WERI-Rb-1 (cell line): ENCODE data around the gene AK3.

Experiments
- DNase-seq: peaks from one replicate; pipeline ENCODE4 v3.0.0-alpha.2; 2020
- H3K27ac ChIP-seq: fragments of 250-450 bp; sonication (Bioruptor Pico); 2 replicates; pipeline ENCODE4 v1.5.1; 2020; ENCODE audit warnings: mild to moderate bottlenecking, moderate library complexity
- H3K27me3 ChIP-seq: fragments of 250-450 bp; sonication (Bioruptor Pico); 2 replicates; pipeline ENCODE4 v1.5.1; 2021; ENCODE audit warnings: mild to moderate bottlenecking, low read depth, moderate library complexity; ENCODE audit not compliant: insufficient read depth, severe bottlenecking
- H3K36me3 ChIP-seq: fragments of 250-450 bp; sonication (Bioruptor Pico); 2 replicates; pipeline ENCODE4 v1.5.1; 2020; ENCODE audit warnings: mild to moderate bottlenecking, moderate library complexity
- H3K4me3 ChIP-seq: 2 replicates; pipeline ENCODE4 v1.5.1; 2011; ENCODE audit warnings: low read depth, mild to moderate bottlenecking, control low read depth, low read length
- H3K9me3 ChIP-seq: fragments of 250-450 bp; sonication (Bioruptor Pico); 2 replicates; pipeline ENCODE4 v1.5.1; 2021; ENCODE audit warnings: mild to moderate bottlenecking, moderate library complexity; ENCODE audit not compliant: severe bottlenecking
- TF ChIP-seq, protein P1 (sequence below): IDR thresholded peaks from 2 replicates; pipeline ENCODE4 v1.5.1; 2011; ENCODE audit warnings: low read depth, mild to moderate bottlenecking, control low read depth, inconsistent platforms, low read length

AK3 gene

DNA sequence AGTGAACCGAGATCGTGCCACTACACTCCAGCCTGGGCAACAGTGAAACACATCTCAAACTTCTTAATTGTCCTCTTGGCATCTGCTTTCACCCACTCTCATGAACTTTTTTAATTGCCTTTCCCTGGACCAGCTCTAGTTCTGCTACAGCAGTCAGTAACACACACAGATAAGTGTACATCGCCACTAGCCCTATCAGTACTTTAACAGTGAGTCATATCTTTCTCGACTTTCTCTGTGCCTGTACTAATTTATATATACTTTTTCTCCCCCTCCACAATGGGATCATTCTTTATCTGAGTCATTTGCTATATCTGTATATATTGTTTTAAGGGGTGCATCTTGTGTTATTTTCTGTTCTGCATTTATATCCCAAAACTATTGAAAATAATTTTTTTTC lies 54.9 kb downstream of the AK3 start:
- Histone ChIP-seq H3K36me3 (peaks cover 36% of the 10 kb centered on the region), H3K27me3 (no peaks in the 10 kb centered on the region), H3K4me3 (no peak overlapping the region), H3K27ac (no peak overlapping the region), H3K9me3 (no peaks in the 10 kb centered on the region)
- DNase-seq = no peak
- TF ChIP-seq, protein P1, sequence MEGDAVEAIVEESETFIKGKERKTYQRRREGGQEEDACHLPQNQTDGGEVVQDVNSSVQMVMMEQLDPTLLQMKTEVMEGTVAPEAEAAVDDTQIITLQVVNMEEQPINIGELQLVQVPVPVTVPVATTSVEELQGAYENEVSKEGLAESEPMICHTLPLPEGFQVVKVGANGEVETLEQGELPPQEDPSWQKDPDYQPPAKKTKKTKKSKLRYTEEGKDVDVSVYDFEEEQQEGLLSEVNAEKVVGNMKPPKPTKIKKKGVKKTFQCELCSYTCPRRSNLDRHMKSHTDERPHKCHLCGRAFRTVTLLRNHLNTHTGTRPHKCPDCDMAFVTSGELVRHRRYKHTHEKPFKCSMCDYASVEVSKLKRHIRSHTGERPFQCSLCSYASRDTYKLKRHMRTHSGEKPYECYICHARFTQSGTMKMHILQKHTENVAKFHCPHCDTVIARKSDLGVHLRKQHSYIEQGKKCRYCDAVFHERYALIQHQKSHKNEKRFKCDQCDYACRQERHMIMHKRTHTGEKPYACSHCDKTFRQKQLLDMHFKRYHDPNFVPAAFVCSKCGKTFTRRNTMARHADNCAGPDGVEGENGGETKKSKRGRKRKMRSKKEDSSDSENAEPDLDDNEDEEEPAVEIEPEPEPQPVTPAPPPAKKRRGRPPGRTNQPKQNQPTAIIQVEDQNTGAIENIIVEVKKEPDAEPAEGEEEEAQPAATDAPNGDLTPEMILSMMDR = no peak

DNA sequence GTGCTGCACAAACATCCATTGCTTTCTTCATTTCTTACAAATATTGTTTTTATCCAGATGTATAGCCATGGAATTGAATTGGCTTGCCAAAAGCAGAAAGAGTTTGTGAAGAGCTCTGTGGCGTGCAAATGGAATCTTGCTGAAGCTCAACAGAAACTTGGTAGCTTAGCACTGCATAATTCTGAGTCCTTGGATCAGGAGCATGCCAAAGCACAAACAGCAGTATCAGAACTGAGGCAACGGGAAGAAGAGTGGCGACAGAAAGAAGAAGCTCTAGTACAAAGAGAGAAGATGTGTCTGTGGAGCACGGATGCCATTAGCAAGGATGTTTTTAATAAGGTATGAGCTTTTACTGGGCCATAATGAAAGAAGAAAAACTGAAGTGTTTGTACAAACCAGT lies 56.2 kb downstream of the AK3 start:
- TF ChIP-seq, protein P1 = no peak
- DNase-seq = no peak
- Histone ChIP-seq H3K27ac (no peak overlapping the region), H3K27me3 (no peaks in the 10 kb centered on the region), H3K36me3 (peaks cover 30% of the 10 kb centered on the region), H3K9me3 (no peaks in the 10 kb centered on the region), H3K4me3 (no peak overlapping the region)

DNA sequence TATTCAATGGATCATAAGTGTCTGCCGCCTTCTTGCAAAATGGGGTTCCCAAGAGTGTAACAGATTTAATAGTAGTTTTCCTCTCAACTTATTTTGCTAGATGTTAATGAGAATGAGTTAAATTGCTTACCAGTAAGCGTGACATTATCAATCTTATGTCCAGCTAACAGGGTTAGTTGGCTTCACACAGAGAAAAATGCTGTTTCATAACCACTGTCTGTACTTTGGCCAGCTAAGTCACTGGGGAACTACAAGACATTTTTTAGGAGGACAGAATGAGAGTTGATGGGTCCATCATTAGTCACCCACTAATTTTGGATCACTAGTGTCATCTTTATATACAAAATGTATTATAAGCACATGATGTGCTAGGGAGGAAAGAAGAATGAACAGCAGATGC lies 60.3 kb downstream of the AK3 start:
- Histone ChIP-seq H3K27ac (no peak overlapping the region; the same call in 1 of the 2 replicates), H3K4me3 (no peak overlapping the region), H3K36me3 (peaks cover 9% of the 10 kb centered on the region), H3K27me3 (no peaks in the 10 kb centered on the region), H3K9me3 (no peaks in the 10 kb centered on the region)
- TF ChIP-seq, protein P1 = no peak
- DNase-seq = no peak

DNA sequence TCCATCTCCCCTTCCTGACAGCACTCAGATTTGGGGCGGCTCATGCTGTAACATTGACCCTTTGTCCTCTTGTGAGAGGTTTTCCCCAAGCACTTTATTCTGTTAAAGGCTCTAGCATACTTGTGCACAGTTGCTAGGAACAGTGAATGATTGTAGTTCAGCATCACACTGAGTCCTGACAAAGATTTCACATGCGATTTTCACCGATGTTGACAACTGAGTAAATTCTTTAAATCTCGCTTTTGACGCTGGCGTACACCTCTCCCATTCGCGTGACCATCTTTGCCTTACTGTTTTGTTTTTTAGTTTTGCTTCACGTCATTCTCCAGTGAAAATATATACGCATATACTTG lies 60.9 kb downstream of the AK3 start:
- peaks cover 5% of the 10 kb centered on the region for H3K36me3 ChIP-seq
- H3K9me3 ChIP-seq = no peaks in the 10 kb centered on the region
- peak overlapping the region; percentile 96 for H3K4me3 ChIP-seq
- H3K27me3 ChIP-seq = no peaks in the 10 kb centered on the region
- DNase-seq = no peak
- TF ChIP-seq, protein P1 = no peak
- peak overlapping the region; percentile 90 for H3K27ac ChIP-seq

DNA sequence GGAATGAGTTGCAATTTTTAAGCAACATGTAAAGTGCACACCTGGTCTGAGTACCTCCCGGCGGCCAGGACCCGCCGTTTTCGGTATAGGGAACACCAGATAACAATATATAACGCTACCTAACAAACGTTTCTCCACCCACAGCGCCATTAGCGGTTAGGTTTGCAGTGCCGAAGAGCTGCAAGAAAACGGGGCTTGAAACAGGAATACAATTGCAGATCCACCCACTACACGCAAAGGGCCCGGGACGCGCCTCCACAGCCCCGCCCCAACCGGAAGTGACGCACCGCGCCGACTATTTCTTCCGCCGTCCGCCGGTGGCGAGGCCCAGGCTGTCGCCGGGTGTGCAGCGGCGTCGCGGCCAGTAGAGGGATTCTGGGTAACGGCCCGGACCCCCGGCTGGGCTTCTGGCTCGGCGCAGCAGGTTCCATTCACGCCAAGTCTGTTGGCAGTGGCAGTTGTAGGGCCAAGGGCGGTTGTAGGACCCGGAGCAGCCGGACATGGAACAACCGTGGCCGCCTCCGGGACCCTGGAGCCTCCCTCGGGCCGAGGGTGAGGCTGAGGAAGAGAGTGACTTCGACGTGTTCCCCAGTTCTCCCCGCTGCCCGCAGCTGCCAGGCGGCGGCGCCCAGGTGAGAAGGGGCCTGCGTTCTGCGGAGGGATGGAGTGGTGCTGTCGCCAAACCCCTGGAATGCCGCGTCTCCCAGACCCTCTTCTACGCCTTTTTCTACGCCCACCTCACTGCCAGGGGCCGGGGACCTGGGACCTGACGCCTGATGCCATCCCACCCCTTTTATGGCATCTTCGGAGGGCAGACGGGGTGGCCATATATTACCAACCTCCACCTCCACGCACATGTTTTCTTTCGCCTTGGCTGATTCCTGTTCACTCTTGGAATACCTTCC lies 61.5 kb downstream of the AK3 start, which contains the start of gene CDC37L1:
TSS of gene CDC37L1 (plus strand) at position 302 of the 905 bp plus-strand sequence. CDS start at position 501, 199 bp downstream.
- Histone ChIP-seq H3K27ac (peak within 1 kb of the TSS; percentile 90), H3K36me3 (no peaks in the 10 kb centered on the region; the same call in 1 of the 2 replicates), H3K9me3 (no peaks in the 10 kb centered on the region), H3K27me3 (no peaks in the 10 kb centered on the region), H3K4me3 (peak within 1 kb of the TSS; percentile 96)
- TF ChIP-seq, protein P1 = peak; percentile 21; the same call in 1 of the 2 replicates
- DNase-seq = peak; percentile 97
